MM.1S (cell line): Measurements from ENCODE around the gene ZFYVE21.

Source experiments
- CTCF ChIP-seq: fragments of 300-600 bp; sonication (generic); IDR thresholded peaks from 2 replicates; pipeline ENCODE4 v1.5.1; 2016; ENCODE audit warnings: antibody characterized with exemption, low read length, mixed read lengths
- EZH2 ChIP-seq: fragments of 300-600 bp; sonication (generic); optimal IDR thresholded peaks from 2 replicates; pipeline ENCODE3; 2017; ENCODE audit warnings: low read depth, mild to moderate bottlenecking, antibody characterized with exemption, low read length, mixed read lengths
- EZH2phosphoT487 ChIP-seq: fragments of 300-600 bp; sonication (generic); IDR thresholded peaks from 2 replicates; pipeline ENCODE4 v1.6.1; 2018; ENCODE audit warnings: antibody characterized with exemption, low read length

DNA sequence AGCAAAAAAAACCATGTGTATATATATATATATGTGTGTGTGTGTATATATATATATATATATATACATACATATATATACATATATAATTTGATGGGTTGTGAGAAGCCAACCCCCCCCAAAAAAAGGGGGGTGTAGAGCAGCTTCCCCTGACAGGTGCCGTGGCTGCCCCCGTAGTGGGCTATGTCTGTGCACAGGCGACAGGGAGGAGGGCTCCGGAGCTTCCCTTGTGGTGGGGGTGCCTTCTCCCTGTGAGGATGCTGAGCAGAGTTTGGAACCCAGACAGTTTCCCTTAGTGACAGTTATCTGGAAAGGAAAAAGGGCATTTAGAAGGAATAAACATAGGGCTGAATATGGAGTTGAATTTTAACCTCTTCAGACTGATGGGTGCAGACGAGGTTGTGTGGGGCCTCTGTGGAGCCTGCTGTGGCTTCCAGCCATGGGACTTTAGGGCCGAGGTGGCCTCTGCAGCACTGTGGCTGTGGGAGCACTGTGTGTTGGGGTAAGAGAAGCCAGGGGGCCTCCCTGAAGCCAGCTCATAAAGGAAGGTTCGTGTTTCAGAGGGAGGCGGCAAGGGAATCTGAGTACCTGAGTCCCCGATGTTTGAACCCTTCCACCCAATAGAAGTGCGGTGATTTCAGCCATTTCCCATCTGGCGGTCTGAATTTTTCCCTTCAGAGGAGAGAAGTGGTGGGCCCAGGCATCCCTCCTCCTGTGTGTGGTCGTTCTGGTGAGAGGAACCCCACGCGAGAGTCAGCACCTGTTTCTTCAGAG is 20.1 kb upstream of the ZFYVE21 start:
- no peak for TF ChIP-seq EZH2
- no peak for TF ChIP-seq CTCF
- no peak for TF ChIP-seq EZH2phosphoT487
